Cerebellar nuclear complex (tissue), 1 donor: ENCODE data around the gene INSIG1.

Source experiments
- DNase-seq, 2 experiments: peaks; one replicate each; lab custom pipeline; 2025; lab: John Stamatoyannopoulos, UW

INSIG1 gene

DNA sequence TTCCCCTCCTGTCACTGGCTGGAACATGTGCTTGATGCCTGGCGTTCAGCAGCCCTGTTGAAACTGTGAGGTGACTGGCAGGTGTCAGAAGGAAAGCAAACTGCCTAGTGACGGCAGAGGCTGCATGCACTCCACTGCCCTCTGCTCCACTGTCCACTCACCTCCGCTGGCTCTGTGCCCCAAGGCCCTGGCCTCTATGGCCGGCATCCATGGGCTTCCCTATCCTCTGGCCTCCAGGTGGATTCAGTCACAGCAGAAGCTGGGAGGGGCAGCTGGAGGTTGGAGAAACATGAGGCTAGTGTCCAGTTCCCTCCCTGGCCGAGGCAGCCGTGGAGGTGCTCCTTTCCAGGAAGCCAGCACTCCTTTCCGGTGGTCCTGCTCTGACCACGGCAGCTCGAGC, 31.2 kb upstream of the INSIG1 start:
- DNase-seq = no peak

- DNase-seq = no peak
Measured at GRCh38 chr7:155267023-155267422, 30.7 kb upstream of the INSIG1 start.

GRCh38 chr7:155267436-155267835, 30.2 kb upstream of the INSIG1 start:
- DNase-seq = no peak

GRCh38 chr7:155268211-155268610, 29.5 kb upstream of the INSIG1 start:
- no peak for DNase-seq

GRCh38 chr7:155268921-155269650, 28.6 kb upstream of the INSIG1 start:
- no peak for DNase-seq

- DNase-seq = no peak
Measured at GRCh38 chr7:155269766-155270585, 27.7 kb upstream of the INSIG1 start.

DNA sequence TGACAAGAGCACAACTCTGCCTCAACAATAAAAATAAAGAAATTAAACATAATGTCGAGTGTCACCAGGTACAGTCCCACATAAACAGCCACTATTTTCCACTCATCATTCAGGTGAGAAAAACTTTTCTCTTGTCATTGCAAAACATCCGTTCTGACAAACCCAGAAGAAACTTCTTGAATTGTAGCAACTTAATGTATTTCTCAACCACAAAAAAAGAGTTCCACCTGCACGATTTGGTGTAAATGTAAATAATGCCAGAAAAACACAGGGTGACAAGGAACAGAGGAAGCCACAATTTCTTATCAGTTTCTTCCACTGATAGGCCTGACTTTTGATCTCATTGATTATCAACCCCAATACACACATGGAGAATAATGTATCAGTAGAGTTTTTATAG, 26.8 kb upstream of the INSIG1 start:
- no peak for DNase-seq

DNA sequence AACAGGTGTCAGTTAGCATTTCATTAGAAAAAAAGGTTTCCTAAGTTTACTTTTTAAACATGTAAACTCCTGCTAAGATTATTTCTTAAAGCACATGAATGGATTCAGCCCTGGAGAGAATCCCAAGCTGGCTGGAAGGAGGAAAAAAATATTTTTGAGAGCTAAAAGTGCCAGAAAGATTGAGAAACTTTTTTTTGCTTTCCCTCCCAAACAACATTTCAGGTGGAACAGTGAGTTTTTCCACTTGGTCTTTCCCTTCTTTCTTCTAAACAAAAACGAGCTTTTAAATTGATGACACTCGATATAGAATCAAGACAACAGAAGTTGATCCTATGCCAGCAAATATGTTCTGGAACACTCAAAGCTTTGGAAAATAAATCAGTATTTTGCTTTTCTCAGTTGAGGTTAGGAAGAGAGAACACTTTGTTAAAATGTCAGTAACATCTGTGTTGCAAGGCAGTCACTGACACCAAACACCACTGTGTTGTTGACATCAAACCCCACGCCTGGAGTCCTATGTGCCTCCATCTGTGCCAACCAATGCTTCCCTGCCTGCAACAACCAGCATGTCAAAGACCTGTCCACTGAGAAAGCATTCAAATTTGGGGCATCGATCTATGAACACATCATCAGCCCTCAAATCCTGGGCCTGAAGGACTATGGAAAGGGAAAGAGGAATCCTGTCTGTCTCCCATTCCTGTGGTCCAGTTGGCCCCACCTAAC, 22.9 kb upstream of the INSIG1 start:
- no peak for DNase-seq

GRCh38 chr7:155276042-155276799, 21.5 kb upstream of the INSIG1 start:
- no peak for DNase-seq

GRCh38 chr7:155276800-155277375, 20.8 kb upstream of the INSIG1 start:
- DNase-seq = no peak

DNA sequence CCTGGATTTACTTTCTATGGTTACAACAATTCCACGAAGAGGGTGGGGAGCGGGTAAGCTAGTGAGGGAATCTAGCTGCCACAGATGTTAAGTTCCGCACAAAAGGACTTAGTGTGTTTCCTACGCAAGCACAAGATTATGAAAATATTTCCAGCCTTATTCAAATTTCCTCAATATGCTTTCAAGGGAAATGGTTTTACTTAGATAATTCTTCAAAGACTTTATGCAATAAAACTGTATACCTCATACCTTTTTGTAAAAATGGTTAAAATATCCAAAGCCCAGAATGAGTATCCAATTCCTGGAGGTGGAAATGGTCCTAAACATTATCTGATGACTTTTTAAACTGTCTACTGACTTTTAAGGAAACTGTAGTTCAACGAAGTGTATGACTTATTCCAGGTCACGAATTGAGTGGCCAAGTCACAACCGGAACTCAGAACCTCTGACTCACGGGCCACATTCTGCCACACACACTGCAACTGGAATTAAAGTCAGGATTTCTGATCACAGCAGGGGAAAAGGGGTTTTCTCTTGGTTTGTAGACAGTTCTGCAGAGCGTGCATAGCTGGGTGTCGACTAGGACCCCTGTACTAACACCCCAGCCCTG, 20.2 kb upstream of the INSIG1 start:
- DNase-seq = no peak

DNA sequence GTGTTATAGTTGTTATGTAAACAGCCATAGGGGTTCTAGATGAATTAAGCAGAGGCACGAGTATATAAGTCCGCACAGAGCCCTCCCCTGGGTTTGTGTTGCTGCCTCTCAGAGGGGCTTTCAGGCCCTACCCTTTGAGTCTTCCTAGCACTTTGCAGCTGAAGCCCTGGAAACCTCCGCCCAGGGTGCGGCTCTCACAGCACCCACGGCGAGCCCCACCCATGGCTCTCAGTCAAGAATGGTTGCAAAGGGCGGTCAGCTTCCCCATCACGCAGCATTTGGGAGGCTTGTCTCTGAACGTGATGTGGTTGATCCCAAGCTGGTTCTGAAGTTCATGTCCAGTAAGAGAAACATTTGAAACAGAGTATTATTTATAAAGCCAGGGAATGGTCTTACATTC, 18.8 kb upstream of the INSIG1 start:
- no peak for DNase-seq

DNA sequence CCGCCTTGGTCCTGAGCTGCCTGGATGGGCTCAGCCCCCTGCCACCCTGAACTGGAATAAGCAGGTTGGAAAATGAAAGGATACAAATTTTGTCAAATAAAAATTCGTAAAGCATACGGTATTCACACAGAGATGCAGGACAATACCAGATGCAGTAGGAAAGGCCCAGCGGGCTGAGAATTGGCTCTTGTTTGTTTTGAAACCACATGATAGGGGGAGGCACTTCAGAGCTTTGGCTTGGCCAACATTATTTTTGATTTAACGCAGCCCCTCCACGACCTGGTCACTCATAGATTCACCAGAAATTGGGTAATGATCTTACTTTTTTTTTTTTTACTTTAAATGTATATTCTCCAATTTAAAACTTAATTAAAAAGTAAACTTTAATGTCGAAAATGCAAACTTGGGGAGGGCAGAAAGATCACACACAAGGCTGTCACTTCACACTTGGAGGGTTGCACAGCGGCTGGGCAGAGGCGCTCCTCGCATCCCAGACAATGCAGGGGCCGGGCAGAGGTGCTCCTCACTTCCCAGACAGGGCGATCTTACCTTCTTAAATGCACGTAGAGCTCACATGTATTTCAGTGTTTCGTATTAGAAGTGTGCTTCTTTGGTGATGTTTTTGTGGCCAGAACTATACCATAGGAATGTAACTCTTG, 17.8 kb upstream of the INSIG1 start:
- DNase-seq = no peak

DNA sequence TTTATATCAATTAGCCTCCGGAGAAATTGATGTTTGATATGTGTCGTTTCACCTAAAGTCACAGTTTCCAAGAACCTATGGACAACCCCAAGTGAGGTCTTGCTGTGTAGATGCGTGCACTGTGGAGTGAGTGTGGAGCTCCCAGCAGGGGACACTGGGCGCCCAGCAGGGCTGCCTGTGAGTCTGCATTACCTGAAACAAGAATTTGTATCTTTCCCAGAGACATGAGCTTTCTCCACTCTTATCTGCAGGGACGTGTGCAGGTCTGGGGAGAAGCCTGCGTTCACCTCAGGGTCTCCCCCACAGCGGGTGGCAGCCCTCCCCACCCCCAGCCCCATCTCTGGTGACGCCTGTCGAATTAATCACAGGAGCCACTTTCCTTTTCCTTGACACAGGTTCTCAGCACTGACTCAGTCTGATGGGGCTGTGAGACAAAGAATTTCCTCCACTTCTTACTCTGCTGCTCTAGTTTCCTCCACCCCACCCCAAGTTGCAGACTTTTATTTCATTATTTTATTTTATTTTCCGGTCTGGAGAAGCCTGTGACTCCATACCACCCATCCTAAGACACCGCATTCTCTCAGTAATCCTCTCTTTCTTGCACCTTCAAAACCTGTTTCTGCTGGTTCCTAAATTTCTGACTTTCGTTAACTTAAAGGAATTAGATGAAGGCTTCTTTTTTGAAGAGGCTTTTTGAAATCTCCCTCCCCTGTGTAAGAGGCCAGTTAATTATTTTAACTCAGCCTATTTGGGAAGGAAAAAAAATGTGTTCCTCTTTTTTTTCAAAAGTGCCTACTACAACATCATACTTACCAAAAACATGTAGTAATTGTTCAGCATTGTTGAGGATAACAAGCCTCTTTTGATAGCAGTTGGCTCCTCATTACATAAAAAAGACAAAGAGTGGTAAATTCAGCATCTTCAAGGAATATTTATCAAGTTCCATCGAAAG, 17.0 kb upstream of the INSIG1 start:
- DNase-seq = no peak

DNA sequence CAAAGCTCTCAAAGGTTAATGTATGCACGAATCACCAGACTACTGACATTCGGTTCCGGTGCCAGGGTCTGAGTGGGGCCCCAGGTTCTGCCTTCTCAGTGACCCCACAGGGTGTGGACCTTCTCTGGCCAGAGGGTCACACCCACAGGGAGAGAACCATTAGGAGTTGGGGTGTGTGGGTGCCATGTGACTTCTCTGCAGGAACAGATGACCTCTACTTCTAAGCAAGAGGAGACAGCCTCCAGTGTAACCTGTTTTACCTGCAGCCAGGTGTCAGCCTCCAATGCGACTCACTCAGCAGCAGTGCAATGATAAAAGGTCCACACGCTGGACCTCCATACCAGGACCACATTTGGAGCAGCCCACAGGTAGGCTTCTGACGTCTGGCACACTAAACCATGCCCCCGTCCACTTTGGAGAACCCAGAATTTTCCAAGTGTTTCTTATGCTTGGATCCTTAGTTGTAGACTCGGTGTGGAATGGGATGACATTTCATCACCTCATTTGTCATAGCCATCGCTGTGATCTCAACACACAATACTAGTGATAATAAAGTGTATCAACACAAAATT, 16.2 kb upstream of the INSIG1 start:
- DNase-seq = no peak

GRCh38 chr7:155282671-155283070, 15.0 kb upstream of the INSIG1 start:
- no peak for DNase-seq

GRCh38 chr7:155283565-155284194, 14.0 kb upstream of the INSIG1 start:
- no peak for DNase-seq

GRCh38 chr7:155284496-155285274, 13.0 kb upstream of the INSIG1 start:
- no peak for DNase-seq
